GM21786 (cell line): Measurements from ENCODE around the gene CDH23.

Source experiments
- ATAC-seq: cut with Tn5 transposase; IDR thresholded peaks from one replicate; pipeline ENCODE4 v1.9.1; 2021; ENCODE audit not compliant: unreplicated experiment

The CDH23 gene

GRCh38 chr10:71368643-71369042 is 28.1 kb upstream of the CDH23 start:
- no peak for ATAC-seq

- ATAC-seq = no peak
These were observed 27.1 kb upstream of the CDH23 start for GRCh38 chr10:71369602-71370001.

- ATAC-seq = no peak
These were observed 26.7 kb upstream of the CDH23 start for GRCh38 chr10:71370031-71370430.

DNA sequence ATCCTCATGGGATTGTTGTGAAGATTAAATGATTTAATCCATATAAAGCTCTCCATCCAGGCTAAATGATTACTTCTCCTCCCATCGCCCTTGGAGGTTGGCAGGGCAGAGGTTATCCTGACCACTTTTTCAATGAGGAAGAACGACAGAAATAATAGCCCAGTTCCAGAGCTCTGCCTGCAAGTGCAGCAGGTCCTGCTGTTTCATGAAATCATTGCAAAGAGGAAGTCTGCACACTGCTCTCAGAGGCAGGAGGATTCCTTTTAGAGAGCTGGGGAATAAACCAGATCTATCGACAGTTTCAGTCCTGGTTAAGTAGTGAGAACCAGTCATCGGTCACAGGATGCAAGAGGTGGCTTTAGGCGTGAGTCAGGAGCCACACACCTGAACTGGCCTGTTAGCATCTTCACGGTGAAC is 25.0 kb upstream of the CDH23 start:
- ATAC-seq = peak; percentile 65

DNA sequence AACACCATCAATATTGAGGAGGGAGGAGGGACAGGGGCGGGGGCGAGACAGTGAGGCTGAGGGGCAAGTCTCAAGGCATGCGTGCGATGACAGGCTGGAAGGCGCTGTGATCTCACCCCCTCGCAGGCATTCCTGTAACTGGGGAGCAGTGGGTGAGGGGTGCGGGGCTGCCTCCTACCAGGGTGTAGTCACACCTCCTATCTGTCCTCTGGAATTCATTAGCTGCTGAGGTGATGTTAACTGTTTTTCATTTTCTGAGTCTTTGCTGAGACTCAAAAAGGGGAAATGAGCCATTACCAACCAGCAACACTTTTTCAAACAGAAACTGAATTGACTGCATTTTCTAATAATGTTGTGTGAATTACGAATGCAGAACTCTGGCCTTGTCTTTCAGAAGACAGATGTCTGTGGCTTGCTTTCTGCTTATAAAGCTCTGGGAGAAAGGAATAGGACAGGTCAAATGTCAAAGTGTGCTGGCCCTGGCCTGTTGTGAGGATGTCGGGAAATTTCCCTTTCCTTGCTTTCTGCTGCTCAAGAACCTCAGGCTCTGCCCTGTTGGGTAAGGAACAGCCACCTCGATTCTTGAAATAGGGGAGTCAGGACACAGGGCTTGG is 23.7 kb upstream of the CDH23 start:
- ATAC-seq = peak; percentile 48

DNA sequence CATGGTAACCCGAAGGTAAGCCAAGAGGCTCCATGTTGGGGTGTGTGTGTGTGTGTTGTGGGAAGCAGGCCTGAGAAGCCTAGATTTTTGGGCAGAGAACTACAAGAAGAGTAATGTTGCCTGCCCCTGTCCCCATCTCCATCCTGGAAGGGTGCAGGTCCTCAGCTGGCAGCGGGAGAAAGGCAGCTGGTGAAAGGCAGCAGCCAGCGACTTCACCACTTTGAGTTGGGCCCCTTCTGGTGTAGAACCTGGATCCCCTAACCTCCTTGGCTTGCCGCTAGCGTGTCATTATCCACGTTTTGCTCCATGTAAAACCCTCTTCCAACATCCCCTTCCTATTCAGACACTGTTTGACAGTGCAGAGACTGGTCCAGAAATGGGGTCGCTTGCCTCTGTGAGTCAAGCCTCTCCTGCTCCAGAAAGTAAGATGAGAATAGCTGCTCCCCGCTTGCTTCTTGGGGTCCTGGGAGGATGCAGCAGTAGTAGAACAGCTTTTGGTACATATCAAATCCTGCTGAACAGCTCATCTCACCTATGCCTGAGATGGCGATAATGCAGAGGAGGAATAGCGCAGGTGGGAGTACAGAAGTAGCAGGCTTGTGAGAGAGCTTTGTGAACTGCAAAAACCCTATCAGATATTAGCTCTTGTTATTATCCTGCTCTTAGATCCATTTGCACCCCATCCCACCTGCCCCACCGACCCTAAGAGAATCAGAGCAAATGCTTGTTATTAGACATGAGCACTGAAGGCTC is 22.1 kb upstream of the CDH23 start:
- ATAC-seq = no peak

- ATAC-seq = no peak
These were observed 20.8 kb upstream of the CDH23 start for GRCh38 chr10:71375952-71376351.

DNA sequence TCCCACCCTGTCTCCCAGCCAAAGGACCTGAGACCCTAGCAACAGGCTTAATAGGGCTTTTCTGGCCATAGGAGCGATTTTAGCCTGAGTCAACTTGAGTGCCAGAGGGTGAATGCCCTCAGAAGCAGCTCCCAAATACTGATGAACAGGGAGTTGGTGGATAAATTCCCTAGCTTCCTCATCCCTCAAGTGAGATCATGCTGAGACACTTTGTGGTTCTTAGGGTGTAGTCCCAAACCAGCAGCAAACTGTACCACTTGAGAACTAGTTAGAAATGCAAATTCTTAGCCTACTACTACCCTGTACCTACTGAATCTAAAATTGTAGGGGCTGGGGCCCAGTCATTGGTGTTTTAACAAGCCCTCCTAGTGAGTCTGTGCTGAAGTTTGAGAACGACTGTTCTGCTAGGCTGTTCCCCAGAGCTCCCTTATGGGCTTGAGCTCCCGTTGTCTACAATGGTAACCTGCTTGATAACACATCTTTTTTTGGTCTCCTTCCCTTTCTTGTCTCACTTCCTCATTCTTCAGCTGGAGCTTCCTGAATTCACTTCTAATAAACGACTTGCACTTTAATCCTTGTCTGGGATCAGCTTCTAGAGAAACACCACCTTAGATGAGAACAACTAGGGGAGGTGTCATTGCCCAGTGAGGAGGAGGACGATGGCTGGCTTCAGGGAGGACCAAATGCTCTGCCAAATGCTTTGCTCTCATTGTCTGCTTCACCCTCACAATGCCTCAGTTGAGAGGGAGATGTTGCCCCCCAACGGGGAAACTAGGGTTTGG is 18.2 kb upstream of the CDH23 start:
- ATAC-seq = no peak

- ATAC-seq = no peak
These were observed 17.5 kb upstream of the CDH23 start for GRCh38 chr10:71379118-71379766.

DNA sequence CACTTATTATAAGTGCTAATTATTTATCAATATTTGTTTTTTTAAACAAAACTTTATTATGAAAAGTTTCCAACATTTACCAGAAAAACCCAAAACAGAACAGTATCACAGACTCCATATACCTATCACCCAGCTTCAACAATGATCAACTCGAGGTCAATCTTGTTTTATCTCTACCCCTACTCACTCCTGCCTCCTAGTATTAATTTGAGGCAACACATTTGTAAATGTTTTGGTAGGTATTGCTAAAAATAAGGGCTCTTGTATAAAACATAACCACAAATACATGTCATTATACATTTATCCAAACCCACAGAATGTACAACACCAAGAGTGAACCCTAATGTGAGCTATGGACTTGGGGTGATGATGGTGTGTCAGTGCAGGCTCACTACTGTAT is 15.9 kb upstream of the CDH23 start:
- no peak for ATAC-seq

DNA sequence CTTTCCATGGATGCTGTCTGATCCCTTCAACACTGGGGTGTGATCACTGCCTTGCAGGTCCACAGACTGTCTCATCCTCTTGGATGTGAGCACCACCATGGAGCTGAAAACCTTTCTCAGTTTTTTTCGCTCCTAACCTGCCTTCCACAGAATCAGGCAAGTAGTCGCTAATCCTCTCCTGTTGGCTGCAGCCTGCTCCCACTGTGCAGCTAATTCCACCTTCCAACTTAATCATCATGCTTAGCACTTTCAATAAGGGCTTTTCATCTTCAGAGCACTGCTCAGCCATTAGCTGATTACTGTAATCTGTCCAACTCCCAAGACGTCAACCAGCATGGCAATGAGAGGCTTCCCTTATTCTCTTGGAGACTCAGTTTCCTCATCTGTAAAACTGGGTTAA is 15.1 kb upstream of the CDH23 start:
- ATAC-seq = no peak

DNA sequence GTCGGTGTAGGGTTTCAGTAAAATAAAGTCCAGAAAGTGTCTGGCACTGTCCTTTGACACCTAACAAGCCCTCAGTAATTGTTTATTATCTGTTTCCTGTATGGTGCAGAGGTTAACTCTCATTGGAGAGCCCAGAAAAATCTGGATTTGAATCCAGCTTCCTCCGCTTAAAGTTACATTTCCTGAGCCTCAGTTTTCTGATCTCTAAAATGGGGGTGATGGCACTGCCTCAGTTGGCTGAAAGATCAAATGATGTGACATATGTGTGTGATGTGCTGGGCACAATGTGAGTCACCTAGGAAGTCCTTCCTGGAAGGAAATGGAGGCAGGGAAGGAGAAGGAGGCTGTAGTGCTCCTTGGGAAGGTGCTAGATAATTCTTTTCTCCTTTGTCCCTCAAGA is 14.7 kb upstream of the CDH23 start:
- ATAC-seq = no peak

DNA sequence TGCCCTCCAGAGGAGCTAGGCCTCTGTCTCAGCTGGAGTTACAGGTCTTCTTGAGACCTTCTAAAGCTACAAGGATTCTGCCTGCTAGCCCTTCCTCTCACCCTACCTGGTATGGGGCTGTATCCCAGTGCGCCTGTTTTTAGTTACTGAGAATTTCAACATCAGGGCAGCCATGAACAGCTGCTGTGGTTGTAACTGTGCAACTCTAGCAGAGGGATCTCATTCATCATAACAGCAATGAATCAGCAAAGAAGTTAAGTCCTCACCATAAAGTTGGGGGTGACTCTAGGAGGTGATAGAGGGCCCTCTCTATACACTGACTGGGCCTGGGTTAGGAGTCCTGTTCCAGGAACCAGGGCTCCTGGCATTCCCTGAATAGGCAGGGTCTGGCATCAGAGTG is 14.0 kb upstream of the CDH23 start:
- ATAC-seq = no peak

DNA sequence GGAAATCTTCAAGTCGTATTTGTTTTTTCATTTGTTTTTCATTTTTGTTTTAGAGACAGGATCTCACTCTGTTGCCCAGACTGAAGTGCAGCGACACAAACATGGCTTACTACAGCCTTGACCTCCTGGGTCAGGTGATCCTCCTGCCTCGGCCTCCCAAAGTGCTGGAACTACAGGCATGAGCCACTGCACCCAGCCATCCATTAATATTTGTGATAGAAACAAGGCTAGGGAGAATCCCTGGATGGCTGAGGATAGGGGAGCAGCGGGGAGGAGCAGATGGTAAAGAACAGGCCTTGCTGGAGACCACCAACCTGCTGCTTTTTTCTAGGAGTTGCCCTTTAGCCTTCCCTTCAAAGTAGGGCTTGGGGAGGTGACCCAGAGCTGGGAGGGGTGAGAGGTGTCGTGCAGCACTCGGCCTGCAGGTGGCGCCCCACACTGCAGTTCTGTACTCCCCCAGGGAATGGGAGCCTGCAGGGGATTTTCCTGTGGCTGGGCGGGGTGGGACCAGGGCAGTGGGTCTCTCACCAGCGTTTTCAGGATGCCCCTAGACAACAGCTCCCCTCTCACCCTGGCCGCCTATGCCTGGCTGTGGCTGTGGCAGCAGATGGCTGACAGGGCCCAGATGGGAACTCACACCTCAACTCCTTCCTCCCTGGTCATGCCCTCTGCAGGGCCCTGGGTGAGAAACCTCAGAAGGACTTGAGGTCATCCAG is 12.6 kb upstream of the CDH23 start:
- peak; percentile 77 for ATAC-seq

- ATAC-seq = no peak
These were observed 8.5 kb upstream of the CDH23 start for GRCh38 chr10:71388171-71388570.

DNA sequence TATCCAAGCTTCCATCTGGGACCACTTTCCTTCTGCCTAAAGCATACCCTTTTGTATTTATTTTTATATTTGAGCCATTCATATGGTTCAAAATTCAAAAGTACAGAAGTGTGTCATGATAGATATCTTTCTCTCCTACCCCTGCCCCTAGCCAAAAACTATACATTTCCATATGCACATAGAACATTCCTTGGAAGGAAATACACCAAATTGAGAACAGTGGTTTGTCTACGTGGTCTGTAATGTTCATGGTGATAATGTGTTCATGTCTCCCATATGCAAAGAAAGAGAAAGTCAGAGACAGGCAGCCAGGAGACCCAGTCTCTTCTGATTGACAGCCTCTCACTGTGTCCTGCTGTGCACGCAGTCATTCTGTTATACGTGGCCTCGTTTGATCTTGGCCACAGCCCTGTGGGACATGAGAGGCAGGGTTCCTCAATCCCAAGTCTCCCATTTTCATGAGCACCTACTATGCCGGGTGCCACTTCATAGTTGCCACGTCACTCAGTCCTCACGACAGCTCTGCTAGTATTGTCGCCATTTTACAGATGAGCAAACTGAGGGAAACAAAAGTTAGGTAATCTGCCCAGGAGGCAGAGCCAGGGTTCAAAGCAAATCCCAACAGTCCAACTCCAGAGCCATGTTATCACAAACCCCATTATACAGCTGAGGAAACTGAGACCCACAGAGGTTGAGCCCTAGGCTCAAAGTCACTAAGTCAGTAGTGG is 8.0 kb upstream of the CDH23 start:
- ATAC-seq = no peak

GRCh38 chr10:71389768-71390460 is 6.8 kb upstream of the CDH23 start:
- ATAC-seq = no peak

- ATAC-seq = no peak
These were observed 6.3 kb upstream of the CDH23 start for GRCh38 chr10:71390461-71390835.

DNA sequence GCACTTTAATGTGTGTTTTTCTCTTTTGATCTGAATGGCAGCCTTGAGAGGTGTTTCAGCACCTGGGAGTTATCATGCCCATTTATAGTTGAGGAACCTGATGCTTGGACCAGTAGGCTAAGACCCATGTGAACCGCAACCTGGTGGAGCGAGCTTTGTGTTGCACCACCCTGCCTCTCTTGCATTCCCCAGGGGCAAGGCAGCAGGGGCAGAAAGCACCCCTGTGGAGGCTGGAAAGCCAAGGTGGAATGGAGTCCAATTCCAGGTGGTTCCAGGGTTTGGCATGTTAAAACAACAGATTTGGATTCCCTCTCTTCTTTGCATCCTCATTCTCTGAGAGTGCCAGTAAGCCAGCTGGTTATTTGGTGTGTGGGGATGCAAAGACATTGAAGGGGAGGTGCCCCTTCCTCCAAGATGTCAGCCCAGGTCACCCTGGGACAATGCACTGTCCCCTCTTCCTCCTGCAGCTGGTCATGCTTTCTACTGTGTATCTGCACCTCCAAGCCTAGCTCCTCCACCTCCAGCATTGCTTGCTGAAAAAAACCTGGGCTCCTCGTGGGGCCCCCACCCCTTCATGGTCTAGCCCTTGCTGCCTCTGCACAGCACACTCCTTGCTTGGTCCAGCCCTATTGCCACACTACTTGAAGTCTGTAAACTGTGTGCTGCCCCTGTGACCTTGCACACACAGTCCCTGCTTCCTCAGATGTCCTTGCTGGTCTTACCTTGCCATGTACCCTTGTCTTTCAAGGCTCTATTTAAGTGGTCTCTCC is 5.6 kb upstream of the CDH23 start:
- ATAC-seq = no peak
